Activated T-helper 1 cell treated with anti-CD3 and anti-CD28 coated beads, Interleukin-2, amount 50 U/mL, for 16 hours (primary cell): Measurements from ENCODE around the gene PKP3.
A peak's percentile ranks its signal among the peaks of the same experiment; 100 is the strongest.
"Not testable (repeated sequence)": the region's sequence is repeated elsewhere in the genome, so short reads cannot be mapped to it uniquely, and the experiment has no call there.

Experiments used
- DNase-seq, 2 donors: peaks; one replicate each; pipeline ENCODE4 v3.0.0-alpha.2; 2020; ENCODE audit warnings: low read depth in 1 of 2, low spot score in 1 of 2

The PKP3 gene

DNA sequence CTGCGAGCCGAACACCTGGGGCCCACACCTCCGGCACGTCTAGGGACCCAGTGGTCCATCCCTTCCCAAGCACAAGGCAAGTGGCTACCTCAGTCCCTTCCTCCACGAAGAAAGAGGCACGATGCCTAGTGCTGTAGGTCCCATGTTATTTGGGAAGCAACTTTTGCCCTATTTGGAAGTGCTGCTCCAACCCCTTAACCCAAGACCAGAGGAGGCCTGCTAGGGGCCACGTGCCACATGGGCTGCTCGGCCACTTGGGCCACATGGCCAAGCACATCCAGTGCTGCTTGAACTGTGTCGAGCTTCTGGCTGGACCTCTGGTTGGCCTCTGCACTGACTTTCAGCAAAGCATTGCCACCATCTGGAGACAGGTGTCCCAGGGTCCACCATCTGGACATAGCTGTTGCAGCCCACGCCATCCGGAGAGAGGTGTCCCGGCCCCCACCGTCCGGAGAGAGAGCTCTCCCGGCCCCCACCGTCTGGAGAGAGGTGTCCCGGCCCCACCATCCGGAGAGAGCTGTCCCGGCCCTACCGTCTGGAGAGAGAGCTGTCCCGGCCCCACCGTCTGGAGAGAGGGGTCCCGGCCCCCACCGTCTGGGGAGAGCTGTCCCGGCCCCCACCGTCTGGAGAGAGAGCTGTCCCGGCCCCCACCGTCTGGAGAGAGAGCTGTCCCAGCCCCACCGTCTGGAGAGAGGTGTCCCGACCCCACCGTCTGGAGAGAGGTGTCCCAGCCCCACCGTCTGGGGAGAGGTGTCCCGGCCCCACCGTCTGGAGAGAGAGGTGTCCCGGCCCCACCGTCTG is 31.2 kb upstream of the PKP3 start:
- no peak for DNase-seq

DNA sequence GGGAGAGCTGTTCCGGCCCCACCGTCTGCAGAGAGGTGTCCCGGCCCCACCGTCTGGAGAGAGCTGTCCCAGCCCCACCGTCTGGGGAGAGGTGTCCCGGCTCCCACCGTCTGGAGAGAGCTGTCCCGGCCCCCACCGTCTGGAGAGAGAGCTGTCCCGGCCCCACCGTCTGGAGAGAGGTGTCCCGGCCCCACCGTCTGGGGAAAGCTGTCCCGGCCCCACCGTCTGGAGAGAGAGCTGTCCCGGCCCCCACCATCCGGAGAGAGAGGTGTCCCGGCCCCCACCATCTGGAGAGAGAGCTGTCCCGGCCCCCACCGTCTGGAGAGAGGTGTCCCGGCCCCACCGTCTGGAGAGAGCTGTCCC is 30.6 kb upstream of the PKP3 start:
- DNase-seq, result not testable (repeated sequence)

DNA sequence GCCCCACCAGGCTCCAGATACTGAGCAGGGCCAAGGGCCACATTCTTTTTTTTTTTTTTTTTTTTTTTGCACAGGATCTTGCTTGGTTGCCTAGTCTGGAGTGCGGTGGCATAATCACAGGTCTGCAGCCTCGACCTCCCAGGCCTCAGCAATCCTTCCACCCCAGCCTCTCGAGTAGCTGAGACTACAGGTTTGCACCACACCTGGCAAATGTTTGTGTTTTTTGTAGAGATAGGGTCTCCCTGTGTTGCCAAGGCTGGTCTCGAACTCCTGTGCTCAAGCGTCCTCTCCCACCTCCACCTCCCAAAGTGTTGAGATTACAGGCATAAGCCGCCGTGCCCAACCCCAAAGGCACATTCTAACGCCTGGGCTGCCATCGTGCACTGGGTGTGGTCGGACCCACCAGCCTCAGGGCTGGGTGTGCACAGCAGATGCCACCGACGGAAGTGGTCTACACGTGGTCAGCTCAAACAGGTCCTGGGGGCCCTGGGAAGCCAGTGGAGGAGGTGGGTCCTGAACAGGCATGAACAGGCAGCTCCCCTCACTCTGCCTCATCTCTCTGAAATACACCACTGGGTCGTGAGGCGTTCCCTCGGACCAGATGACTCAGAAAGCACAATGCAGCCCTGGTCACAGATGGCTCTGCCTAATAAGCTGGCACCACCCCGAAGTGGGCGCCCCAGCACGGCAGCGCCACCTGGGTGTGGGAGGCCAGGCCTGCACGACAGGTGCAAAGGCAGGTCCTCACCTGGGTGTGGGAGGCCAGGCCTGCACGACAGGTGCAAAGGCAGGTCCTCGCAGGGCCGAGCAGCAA is 29.9 kb upstream of the PKP3 start:
- peak; percentile 30 to 48 for DNase-seq

DNA sequence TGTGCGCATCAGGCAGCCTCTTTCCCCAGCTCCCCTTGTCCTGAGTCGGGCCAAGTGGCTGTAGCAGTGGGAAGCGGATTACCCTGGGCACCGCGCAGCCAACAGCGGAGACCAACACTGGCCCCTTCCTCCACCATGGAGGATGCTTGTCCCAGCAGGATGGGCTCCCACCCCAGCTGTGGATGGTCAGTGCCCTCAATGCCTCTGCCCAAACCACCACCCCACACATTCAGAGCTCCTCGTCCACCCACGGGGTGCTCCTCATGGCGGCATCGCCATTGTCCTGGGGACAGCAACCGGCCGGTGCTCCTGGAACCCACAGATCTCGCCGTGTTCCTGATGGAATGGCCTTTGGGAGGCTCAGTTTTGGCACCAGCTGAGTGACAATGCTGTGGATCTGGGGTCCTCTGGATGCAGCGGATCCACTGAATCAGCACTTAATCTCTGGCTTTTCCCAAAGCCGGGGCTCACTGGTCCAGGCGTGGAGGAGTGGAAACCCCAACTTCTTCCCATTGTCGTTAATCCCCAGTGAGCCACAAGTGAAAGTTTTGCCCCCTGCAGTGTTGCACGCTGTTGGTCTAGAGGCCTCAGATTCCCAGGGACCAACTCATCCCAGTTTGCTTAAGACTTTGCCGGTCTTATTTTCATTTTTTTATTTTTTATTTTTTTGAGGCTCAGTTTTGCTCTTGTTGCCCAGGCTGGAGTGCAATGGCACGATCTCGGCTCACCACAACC is 28.9 kb upstream of the PKP3 start:
- no peak for DNase-seq

DNA sequence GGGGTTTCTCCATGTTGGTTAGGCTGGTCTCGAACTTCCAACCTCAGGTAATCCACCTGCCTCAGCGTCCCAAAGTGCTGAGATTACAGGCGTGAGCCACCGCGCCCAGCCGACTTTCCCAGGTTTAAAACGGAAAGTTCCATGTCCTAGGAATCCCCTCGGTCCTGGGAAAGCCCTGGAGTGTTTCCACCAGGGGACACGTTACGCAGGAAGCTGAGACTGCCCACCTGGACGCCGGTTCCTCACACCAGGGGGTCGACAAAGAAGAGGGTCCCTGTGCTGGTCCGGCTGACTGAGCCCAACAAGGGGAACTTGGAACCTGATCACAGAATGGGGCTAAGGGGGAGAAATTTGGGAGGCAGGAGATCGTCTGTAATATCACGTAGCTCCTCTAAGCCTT is 28.2 kb upstream of the PKP3 start:
- DNase-seq, result no peak

DNA sequence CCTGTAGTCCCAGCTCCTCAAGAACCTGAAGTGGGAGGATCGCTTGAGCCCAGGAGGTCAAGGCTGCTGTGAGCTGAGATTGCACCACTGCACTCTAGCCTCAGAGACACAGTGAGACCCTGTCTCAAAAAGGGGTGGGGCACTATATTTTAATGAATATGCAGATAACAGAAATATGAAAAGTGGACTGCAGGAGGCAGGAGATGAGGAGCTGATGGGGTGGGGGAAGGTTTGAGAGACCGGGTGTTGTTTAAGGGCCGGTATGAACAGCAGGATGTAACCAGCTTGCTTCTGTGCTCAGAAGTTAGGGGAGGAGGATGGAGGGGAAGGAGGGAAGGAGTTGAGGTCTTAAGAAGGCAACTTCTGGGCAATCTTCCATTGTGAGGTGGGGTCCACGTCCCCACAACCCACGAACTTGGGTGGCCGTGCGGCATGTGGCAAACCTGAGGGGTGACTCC is 26.0 kb upstream of the PKP3 start:
- no peak for DNase-seq

DNA sequence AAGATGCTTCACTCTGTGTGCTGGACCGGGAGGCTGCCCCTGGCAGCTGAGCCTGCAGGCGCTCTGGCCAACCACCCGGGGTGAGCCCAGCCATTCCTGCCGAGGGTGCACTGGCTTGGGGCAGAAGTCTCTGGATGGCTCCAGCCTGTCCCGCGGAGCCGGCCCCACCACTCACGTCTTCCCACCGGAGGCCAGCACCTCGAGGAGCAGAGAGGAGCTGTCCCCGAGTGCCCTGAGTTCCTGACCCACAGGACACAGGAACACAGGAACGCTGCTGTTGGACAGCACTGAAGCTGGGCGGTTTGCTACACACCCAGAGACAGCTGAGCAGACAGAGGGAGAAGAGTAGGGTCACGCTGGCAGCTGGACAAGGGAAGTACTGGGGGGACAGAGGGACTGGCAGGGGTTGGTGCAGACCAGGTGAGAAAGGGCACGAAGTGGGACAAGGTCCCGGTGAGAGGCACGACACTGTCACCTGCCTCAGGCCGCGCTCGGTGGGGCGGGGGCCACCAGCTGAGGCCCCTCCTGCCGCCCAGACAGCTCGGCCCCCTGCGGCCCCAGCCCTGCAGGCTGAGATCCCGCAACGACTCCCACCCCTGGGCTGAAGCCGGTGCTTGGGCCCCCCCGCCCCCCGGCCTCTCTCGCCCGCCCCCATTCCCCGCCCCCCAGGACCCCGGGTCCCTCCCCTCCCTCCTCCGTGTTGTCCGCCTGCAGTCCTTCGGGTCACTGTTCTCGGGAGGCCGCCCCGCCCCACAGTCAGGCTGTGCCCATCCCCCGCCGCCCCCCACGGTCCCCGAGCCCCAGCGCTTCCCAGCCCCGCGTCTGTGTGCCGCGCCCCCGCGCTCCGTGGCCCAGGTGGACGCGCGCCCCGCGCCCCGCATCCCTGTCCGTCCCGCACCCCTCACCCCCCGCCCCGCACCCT is 25.3 kb upstream of the PKP3 start:
- DNase-seq, result no peak

DNA sequence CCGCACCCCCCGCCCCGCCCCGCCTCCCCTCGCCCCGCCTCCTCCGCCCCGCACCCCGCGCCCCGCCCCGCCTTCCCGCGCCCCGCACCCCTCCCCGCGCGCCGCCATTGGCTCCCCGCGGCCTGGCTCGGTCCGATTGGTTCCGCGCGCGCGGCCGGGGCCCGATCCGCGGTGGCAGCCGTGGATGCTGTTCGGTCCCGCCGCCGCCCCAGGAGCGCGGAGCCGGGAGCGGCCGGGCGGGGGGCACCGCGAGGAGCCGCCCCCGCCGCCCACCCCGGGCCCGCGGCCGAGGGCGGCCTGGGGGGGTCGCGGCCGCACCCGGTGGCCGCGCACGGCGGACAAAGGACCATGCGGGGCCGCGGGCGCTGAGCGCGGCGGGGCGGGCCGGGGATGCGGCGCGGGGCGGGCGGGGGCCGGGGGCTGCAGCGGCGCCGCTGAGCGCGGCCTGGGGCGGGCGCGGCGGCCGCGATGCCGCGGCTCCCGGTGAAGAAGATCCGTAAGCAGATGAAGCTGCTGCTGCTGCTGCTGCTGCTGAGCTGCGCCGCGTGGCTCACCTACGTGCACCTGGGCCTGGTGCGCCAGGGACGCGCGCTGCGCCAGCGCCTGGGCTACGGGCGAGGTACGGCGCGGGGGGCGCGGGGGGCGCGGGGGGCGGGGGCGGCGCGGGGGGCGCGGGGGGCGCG is 24.5 kb upstream of the PKP3 start, which contains the start of gene B4GALNT4:
B4GALNT4 (plus strand) TSS at position 164 of the 683 bp plus-strand sequence; CDS start at position 469, 305 bp downstream.
- no peak for DNase-seq

DNA sequence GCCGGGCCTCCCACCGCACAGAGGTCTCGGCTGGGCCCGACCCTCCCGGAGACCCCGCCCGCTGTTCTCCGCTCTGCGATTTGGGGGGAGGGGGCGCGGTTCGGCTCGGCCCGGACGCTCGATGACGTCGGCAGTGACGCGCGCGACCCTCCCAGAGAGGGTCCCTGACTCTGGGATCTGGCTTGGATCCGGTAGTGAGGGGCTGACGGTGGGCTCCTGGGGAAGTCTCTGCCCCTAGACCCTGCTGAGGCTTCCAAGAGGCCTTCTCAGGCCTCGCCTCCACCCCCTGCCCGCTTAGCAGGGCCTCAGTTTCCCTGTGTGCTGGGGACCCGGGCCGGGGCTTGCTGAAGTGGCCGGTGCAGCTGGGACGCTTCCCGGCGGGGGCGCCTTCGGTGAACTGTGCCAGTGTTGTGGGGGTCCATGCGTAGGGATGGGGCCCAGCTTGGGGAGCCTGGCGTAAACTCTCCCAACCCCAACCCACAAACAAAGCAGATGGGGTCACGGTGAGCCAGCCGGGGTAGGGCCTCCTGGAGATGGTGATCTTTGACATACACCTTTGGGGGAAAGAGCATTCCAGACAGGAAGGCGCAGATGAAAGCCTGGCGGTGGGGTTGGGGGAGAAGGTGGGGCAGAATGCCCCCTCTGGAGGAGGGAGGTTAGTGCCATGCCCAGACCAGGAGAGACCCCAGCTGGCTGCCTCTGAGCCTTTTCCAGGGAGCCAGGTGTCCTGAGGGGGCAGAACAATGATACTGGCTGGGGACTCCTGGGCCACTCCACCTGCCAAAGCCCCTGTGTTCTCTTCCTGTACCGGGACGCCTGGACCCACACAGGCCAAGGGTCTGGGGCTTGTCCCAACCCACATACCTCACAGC is 23.7 kb upstream of the PKP3 start:
- DNase-seq, result no peak

DNA sequence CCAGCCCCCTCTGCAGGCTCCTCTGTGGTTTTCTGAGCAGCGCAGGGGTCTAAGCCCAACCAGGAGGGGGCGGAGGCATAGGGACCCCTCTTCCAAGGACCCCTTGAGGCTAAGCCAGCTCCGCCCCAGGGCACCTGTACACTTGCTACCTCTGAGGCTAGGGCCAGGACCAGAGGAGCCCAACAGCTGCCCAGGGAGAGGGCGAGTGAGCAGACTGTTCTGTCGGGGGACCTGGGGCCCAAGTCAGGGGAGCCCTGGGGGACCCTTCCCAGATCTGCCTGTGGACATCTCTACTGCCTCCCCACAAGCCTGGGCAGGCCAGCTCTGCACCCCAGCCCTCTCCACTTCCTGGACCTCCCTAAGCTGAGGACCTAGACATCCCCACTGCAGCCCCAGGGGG is 23.0 kb upstream of the PKP3 start:
- DNase-seq, result no peak

DNA sequence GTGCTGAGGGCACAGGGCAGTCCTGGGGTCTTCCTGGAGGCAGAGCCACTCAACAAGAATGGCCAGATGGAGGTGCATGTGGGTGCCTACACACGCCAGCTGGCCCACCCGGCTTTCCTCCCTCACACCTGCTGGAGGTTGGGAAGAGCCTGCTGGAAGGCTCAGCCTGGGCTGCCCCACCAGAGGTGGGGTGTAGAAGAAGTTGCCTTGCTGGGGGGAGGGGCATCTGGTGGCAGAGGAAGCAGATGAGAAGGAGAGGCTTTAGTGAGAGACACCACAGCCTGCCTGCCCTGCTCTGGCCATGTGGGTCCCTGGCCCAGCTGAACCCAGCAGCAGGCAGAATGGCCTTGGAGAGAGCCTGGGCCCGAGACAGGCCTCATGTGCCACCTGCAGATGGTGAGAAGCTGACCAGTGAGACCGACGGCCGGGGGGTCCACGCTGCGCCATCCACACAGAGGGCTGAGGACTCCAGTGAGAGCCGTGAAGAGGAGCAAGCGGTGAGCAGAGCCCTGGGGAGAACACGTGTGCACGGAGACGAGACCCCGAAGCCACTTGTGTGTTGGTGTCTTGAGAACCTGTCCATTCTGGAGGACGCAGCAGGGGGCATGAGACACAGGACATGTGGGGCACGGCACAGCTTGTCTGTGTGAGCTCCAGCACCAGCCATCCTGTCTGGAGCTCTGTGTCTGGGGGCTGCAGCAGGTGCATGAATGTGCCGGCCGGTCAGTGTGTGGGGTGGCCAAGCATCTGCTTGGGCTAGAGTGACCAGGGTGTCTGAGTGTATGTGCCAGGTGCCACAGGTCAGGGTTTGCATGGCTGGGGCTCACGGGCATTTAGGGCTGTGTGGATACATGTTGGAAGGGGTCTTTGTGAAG is 22.1 kb upstream of the PKP3 start:
- DNase-seq, result no peak

DNA sequence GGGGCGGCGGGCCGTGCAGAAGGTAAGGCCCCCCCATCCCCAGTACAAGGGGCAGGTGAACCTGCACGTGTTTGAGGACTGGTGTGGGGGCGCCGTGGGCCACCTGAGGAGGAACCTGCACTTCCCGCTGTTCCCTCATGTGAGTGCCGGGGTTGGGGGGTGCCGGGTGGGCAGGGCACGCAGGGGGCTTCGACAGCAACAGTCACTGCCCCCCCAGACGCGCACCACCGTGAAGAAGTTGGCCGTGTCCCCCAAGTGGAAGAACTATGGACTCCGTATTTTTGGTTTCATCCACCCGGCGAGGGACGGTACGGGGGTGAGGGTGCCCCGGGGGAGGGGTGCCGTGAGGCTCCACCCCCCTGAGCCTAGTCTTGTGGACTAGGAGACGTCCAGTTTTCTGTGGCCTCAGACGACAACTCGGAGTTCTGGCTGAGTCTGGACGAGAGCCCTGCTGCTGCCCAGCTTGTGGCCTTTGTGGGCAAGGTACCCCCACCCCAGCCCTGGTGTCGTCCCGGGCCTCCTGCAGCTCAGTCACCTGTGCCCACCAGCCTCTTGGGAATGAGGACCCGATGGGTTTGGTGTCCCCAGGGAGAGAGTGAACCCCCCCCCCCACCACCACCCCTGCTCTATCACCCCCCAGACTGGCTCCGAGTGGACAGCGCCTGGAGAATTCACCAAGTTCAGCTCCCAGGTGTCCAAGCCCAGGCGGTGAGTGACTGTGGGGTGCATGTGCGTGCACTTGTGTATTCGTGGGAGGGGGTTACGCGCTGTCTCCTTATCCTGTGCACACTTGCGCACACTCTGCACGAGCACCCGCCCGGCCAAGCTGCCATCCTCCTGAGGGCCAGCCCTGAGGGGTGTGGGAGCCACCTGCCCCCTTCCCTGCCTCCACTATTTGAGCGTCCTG is 20.9 kb upstream of the PKP3 start:
- no peak for DNase-seq

DNA sequence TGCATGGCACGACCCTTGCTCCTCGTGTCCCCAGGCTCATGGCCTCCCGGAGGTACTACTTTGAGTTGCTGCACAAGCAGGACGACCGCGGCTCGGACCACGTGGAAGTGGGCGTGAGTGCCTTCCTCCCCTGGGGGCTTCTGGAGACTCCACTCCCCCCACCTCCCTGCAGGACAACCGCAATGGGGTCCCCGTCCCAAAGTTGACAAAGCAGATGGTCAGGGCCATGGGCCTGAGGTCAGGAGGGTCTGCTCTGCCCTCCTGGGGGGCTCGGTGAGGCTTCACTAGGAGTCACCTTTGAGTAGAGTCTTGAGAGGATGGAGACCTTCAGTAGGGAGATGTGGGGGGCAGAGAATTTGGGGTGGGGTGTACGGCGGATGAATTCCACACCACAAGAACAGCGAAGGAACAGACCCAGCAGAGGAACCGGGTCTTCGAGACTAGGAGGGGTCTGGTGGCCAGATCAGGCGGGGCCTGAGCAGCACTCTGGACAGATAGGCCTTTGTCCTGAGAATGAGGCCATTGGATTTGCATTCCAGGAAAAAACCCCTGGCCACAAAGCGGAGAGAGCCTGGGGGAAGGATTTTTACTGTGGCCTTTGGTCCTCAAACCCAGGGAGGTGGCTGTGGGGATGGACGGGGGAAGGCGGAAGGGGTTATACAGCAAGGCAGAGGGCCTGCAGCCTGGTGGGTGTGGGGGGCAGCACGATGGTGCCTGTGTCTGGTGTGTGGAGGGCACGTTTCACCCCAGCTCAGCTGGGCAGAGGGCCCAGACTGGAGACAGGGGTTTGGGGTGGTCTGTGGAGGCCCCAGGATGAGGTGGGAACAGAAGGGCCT is 20.1 kb upstream of the PKP3 start:
- DNase-seq, result no peak

DNA sequence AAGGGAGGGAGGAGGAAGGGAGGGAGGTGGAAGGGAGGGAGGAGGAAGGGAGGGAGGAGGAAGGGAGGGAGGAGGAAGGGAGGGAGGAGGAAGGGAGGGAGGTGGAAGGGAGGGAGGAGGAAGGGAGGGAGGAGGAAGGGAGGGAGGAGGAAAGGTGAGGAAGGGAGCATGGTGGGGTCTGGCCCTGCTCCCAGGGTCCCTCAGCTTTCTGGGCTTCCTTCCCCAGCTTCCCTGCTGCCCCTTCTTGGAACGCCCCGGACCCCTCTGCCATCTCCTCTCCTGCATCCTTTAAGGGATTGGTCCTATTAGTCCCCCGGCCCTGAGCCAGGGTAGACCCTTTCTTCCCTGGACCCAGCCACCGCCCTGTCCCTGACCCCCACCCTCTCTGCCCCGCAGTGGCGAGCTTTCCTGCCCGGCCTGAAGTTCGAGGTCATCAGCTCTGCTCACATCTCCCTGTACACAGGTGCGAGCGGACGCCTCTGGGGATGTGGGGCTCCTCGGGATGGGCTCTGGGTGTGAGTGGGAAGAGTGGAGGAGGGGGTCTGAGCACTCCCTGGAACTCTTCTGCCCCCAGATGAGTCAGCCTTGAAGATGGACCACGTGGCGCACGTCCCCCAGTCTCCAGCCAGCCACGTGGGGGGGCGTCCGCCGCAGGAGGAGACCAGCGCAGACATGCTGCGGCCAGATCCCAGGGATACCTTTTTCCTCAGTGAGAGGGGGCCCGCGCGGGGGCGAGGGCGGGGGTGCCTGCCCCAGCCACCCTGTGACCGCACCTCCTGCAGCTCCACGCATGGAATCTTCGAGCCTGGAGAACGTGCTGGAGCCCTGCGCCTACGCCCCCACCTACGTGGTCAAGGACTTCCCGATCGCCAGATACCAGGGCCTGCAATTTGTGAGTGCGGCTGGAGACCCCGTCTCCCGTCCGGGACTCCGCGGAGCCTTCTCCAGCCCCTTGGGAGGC is 18.7 kb upstream of the PKP3 start:
- DNase-seq, result no peak
